HUES48 (cell line): ENCODE results near the gene THNSL1.
"Not testable (repeated sequence)": the region's sequence is repeated elsewhere in the genome, so short reads cannot be mapped to it uniquely, and the experiment has no call there.

Source experiments
- H3K27ac ChIP-seq: one replicate; pipeline ENCODE4 v1.7.0; 2013; ENCODE audit warnings: low read depth, low read length, inconsistent platforms
- H3K27me3 ChIP-seq: 2 replicates; pipeline ENCODE4 v1.6.1; 2013; ENCODE audit warnings: mild to moderate bottlenecking, low read length; ENCODE audit not compliant: control insufficient read depth, insufficient read depth
- H3K36me3 ChIP-seq: 2 replicates; pipeline ENCODE4 v1.6.1; 2013; ENCODE audit warnings: low read length; ENCODE audit not compliant: control insufficient read depth, insufficient read depth
- H3K4me1 ChIP-seq: 2 replicates; pipeline ENCODE4 v1.6.1; 2013; ENCODE audit warnings: mild to moderate bottlenecking, low read length; ENCODE audit not compliant: control insufficient read depth, insufficient read depth
- H3K4me3 ChIP-seq: 2 replicates; pipeline ENCODE4 v1.5.1; 2013; ENCODE audit warnings: mild to moderate bottlenecking, low read depth, low read length
- H3K9ac ChIP-seq: 2 replicates; pipeline ENCODE4 v1.6.1; 2013; ENCODE audit warnings: mild to moderate bottlenecking, low read depth, low read length, moderate library complexity
- H3K9me3 ChIP-seq: 2 replicates; pipeline ENCODE4 v1.6.1; 2013; ENCODE audit warnings: low read length; ENCODE audit not compliant: control insufficient read depth, insufficient read depth

THNSL1 gene

DNA sequence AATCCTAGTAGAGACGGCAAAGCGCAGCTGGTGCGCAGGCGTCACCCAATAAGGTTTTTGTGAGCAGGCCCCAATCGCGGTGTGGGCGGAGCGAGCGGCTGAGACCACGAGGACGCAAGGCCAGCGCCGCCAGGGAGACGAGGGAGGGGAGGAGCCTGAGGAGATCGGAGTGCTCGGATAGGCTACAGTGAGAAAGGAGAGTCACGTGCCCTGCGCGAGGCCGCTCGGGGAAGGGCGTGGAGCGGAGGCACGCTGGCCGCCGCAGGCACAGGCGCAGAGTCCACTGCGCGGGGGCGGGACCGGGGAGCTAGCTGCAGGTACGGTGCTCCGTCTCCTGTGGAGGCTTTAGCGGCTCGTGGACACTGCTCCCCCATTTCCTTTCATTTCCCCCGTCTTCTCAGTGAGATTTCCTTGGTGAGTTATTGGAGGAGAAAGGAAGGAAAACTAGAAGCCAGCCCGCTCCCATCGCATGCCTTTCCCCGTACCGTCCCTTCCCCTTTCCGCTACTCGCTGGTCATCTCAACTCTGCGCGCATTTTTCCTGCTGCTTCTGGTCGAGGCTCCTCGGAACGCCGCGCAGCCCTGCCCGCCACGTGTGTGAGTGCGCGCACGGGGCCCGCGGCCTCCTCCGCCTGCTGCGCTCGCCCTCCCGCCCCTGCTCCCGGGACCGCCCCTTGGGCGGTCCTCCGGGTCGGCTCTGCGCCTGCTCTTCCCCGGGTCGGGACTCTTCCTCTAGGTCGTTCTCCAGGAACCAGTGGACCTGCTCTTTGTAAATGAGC is at the start of gene THNSL1:
THNSL1 (plus strand) TSS at position 237 of the 778 bp plus-strand sequence. CDS start 6,612 bp downstream, outside the sequence.
- H3K9me3 ChIP-seq, result no peaks in the 10 kb centered on the region
- H3K4me1 ChIP-seq, result 0 out of 2 replicates have a peak, but pooled peaks cover 2% of the 10 kb centered on the region
- H3K4me3 ChIP-seq, result peak within 1 kb of the TSS; percentile 74
- H3K9ac ChIP-seq, result peak within 1 kb of the TSS; percentile 91
- no peaks in the 10 kb centered on the region for H3K36me3 ChIP-seq
- peak within 1 kb of the TSS; percentile 96 for H3K27ac ChIP-seq
- H3K27me3 ChIP-seq, result no peaks in the 10 kb centered on the region

- H3K27ac ChIP-seq, result no peak overlapping the region
- H3K36me3 ChIP-seq, result no peaks in the 10 kb centered on the region
- H3K4me1 ChIP-seq, result no peaks in the 10 kb centered on the region
- no peaks in the 10 kb centered on the region for H3K27me3 ChIP-seq
- no peak overlapping the region for H3K9ac ChIP-seq
- H3K9me3 ChIP-seq, result no peaks in the 10 kb centered on the region
- no peak overlapping the region for H3K4me3 ChIP-seq
These were observed 49.4 kb upstream of the THNSL1 start for GRCh38 chr10:24966962-24967481.

GRCh38 chr10:24968349-24968748 is 48.1 kb upstream of the THNSL1 start:
- Histone ChIP-seq H3K9ac (no peak overlapping the region), H3K36me3 (no peaks in the 10 kb centered on the region), H3K27ac (no peak overlapping the region), H3K9me3 (no peaks in the 10 kb centered on the region), H3K4me3 (no peak overlapping the region), H3K27me3 (no peaks in the 10 kb centered on the region), H3K4me1 (no peaks in the 10 kb centered on the region)

- not testable (repeated sequence) for H3K27me3 ChIP-seq, H3K27ac ChIP-seq, H3K36me3 ChIP-seq, H3K9ac ChIP-seq, H3K4me1 ChIP-seq, H3K4me3 ChIP-seq, H3K9me3 ChIP-seq
These were observed 47.5 kb upstream of the THNSL1 start for GRCh38 chr10:24968951-24969350.

GRCh38 chr10:24969841-24970281 is 46.6 kb upstream of the THNSL1 start:
- Histone ChIP-seq H3K9me3 (no peaks in the 10 kb centered on the region), H3K27ac (no peak overlapping the region), H3K4me1 (no peaks in the 10 kb centered on the region), H3K4me3 (no peak overlapping the region), H3K36me3 (no peaks in the 10 kb centered on the region), H3K27me3 (no peaks in the 10 kb centered on the region), H3K9ac (no peak overlapping the region)

- Histone ChIP-seq H3K9me3 (no peaks in the 10 kb centered on the region), H3K36me3 (no peaks in the 10 kb centered on the region), H3K27ac (no peak overlapping the region), H3K9ac (no peak overlapping the region), H3K4me1 (no peaks in the 10 kb centered on the region), H3K27me3 (no peaks in the 10 kb centered on the region), H3K4me3 (no peak overlapping the region)
These were observed 45.0 kb upstream of the THNSL1 start for GRCh38 chr10:24971374-24971773.

- H3K4me1 ChIP-seq, result no peaks in the 10 kb centered on the region
- H3K9ac ChIP-seq, result no peak overlapping the region
- H3K27me3 ChIP-seq, result no peaks in the 10 kb centered on the region
- H3K36me3 ChIP-seq, result no peaks in the 10 kb centered on the region
- no peak overlapping the region for H3K4me3 ChIP-seq
- H3K9me3 ChIP-seq, result no peaks in the 10 kb centered on the region
- H3K27ac ChIP-seq, result no peak overlapping the region
These were observed 43.2 kb upstream of the THNSL1 start for GRCh38 chr10:24973163-24973562.

DNA sequence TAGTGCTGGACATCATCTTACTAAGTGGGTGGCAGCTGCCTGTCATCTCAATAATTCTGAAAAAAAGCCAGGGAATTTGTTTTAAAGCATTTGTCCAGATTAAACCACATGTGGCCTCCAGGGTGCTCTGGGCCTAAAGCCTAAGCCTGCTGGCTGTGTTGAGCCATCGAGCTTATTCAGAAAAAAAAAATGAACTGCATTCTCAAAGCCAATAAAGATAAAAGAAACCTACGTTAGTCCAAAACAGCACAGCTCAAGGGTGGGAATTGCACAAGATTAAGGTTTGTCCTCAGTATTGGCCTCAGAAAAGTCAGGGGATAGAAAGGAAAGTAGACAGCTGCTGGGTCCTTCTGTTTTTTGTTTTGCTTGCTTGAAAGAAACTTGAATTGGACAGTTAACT is 41.4 kb upstream of the THNSL1 start:
- H3K27ac ChIP-seq, result no peak overlapping the region
- H3K27me3 ChIP-seq, result no peaks in the 10 kb centered on the region
- no peaks in the 10 kb centered on the region for H3K9me3 ChIP-seq
- H3K4me1 ChIP-seq, result no peaks in the 10 kb centered on the region
- no peak overlapping the region for H3K9ac ChIP-seq
- H3K36me3 ChIP-seq, result no peaks in the 10 kb centered on the region
- H3K4me3 ChIP-seq, result no peak overlapping the region

- H3K27me3 ChIP-seq, result no peaks in the 10 kb centered on the region
- H3K36me3 ChIP-seq, result no peaks in the 10 kb centered on the region
- H3K9me3 ChIP-seq, result no peaks in the 10 kb centered on the region
- H3K4me3 ChIP-seq, result no peak overlapping the region
- H3K9ac ChIP-seq, result no peak overlapping the region
- no peaks in the 10 kb centered on the region for H3K4me1 ChIP-seq
- no peak overlapping the region for H3K27ac ChIP-seq
These were observed 36.7 kb upstream of the THNSL1 start for GRCh38 chr10:24979685-24980084.

DNA sequence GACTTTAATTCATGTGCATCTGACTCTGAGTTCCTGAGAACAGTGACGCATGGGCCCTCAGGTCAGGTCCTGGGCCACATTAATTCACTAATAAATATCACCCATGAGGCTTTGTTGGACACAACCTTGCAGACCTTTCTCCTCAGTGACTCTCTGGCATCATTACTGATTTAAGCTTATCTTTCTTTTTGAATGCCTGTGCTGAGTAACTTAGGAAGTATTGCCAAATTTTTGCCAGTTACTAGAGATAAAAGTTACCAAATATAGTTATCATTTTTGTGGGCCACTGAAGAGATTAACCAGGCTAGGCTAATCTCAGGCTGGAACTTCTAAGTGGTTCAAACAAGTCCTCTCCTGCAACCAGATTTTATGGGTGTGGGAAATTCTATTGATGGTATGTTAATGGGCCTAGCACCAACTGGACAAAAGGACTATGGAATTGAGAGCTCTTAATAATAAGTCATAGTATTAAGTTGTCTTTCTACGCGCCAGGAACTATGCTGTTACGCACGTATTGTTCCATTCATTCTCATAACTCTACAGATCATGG is 35.2 kb upstream of the THNSL1 start:
- no peak overlapping the region for H3K9ac ChIP-seq
- H3K36me3 ChIP-seq, result no peaks in the 10 kb centered on the region
- no peaks in the 10 kb centered on the region for H3K9me3 ChIP-seq
- H3K4me3 ChIP-seq, result no peak overlapping the region
- no peaks in the 10 kb centered on the region for H3K4me1 ChIP-seq
- no peaks in the 10 kb centered on the region for H3K27me3 ChIP-seq
- H3K27ac ChIP-seq, result no peak overlapping the region

DNA sequence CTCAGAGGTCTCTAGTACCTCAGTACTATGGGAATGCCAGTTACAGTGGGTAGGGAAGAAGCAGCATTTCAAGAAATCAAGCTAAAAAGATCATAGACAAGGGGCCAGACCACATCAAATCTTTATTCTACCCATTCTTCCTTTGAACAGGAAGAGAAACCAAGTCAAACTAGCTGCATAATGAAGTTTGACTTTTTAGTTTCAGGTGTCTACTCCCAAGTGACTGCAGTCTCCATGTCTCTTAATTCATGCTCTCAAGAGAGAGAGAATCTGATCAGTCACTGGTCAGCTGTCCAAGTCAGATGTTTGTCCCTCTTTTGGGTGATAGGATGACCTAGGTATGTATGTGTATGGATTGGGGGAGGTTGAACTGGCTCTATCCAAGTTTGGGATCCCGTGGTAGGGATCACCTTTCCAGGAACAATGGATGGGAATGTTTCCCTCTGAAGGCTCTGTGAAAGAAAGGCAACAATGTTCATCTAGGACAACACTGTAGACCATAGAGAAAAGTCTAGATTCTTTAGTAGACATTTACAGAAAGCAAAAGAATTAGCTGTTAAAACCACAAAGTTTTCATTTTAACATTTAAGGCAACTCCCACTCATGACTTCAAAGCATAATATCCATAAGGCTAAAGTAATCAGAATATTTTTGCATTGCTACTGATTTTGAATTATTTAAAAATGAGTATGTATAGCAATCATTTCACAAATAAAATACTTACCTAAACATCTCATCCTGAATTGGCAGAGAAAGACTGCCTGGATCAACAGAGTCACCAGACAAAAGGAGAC is 33.9 kb upstream of the THNSL1 start:
- no peak overlapping the region for H3K27ac ChIP-seq
- no peaks in the 10 kb centered on the region for H3K9me3 ChIP-seq
- no peak overlapping the region for H3K4me3 ChIP-seq
- no peak overlapping the region for H3K9ac ChIP-seq
- H3K4me1 ChIP-seq, result no peaks in the 10 kb centered on the region
- no peaks in the 10 kb centered on the region for H3K36me3 ChIP-seq
- no peaks in the 10 kb centered on the region for H3K27me3 ChIP-seq
